Mammary epithelial cell (primary cell): ENCODE data around the gene WDR18.

ENCODE experiments used
- EZH2 ChIP-seq: IDR thresholded peaks from 2 replicates; pipeline ENCODE4 v1.6.1; 2012; ENCODE audit warnings: low read length, inconsistent platforms, borderline replicate concordance
- TF ChIP-seq, protein P1 (sequence below), 2 donors: IDR thresholded peaks in 1 of 2; conservative IDR thresholded peaks in 1 of 2; 2 replicates each; pipeline ENCODE4 v1.5.1; 2011 to 2012; ENCODE audit warnings: inconsistent platforms in 2 of 2, low read length in 2 of 2, mild to moderate bottlenecking in 2 of 2, control low read depth in 1 of 2, low read depth in 1 of 2; ENCODE audit not compliant: insufficient read depth in 1 of 2; ENCODE audit errors: extremely low read depth in 1 of 2

DNA sequence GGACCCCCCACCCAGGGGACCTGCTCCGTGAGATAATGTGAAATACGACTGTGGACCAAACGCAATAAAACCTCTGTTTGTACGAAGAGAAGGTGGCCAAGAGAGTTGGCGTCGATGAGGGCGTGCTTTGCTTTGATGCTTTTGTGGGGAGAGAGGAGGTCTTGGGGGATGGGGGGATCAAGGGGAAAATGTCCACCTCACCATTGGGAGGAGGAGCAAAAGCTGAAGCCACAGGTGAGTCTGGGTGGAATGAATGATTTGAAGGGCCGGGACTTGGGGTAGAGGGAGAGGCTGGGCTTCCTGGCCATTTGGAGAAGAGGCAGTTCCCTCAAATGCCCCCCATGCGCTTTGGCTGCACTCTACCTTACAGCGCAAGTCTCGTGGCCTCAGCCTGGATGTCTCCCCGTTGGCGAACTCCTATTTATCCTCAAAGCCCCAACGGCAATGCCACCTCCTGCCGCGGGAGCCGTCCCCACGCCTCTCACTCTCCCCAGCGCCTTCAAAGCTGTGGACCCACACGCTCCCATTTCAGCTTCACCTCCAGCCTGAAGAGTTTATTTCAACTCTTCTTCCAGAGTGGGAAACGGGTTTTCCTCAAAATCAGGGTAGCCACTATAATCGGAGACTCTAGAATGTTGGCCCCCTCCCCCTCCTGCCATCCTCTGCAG lies 55.0 kb downstream of the WDR18 start:
- TF ChIP-seq, protein P1, sequence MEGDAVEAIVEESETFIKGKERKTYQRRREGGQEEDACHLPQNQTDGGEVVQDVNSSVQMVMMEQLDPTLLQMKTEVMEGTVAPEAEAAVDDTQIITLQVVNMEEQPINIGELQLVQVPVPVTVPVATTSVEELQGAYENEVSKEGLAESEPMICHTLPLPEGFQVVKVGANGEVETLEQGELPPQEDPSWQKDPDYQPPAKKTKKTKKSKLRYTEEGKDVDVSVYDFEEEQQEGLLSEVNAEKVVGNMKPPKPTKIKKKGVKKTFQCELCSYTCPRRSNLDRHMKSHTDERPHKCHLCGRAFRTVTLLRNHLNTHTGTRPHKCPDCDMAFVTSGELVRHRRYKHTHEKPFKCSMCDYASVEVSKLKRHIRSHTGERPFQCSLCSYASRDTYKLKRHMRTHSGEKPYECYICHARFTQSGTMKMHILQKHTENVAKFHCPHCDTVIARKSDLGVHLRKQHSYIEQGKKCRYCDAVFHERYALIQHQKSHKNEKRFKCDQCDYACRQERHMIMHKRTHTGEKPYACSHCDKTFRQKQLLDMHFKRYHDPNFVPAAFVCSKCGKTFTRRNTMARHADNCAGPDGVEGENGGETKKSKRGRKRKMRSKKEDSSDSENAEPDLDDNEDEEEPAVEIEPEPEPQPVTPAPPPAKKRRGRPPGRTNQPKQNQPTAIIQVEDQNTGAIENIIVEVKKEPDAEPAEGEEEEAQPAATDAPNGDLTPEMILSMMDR (conservative IDR thresholded peaks at IDR 0.05 in 1 of 2, IDR thresholded peaks at IDR 0.05 in 1 of 2; ENCODE audit: extremely low read depth in 1 of 2, insufficient read depth in 1 of 2, low read depth in 1 of 2, low read length in 2 of 2): no peak
- no peak for TF ChIP-seq EZH2
